ENCODE data around the gene CCM2L.

Gene CCM2L

GRCh38 chr20:32079655-32080109 is 69.4 kb downstream of the CCM2L start:
- no peaks in the 10 kb centered on the region for H3K27me3 ChIP-seq (ENCODE audit: insufficient read depth, insufficient read length)
- H3K4me3 ChIP-seq (ENCODE audit: insufficient read length, low read depth) = no peak overlapping the region
- TF ChIP-seq SUZ12 (IDR thresholded peaks at IDR 0.05; ENCODE audit: extremely low read depth, insufficient read depth, insufficient read length) (no peak), ZNF274 (IDR thresholded peaks at IDR 0.05; ENCODE audit: low read depth, low read length) (no peak), YY1 (IDR thresholded peaks at IDR 0.05; ENCODE audit: insufficient read depth, insufficient read length) (no peak)
- no peaks in the 10 kb centered on the region for H3K36me3 ChIP-seq (ENCODE audit: insufficient read depth, insufficient read length, low read length)
- H3K4me1 ChIP-seq (ENCODE audit: insufficient read depth, insufficient read length) = peaks cover 3% of the 10 kb centered on the region
- no peak overlapping the region for H3K9ac ChIP-seq (ENCODE audit: insufficient read length, low read depth)
- no peaks in the 10 kb centered on the region for H3K9me3 ChIP-seq (ENCODE audit: insufficient read depth, low read length)
- DNase-seq (ENCODE audit: low read depth, low spot score) = no peak

GRCh38 chr20:32080783-32081182 is 70.5 kb downstream of the CCM2L start:
- Histone ChIP-seq H3K36me3 (ENCODE audit: insufficient read depth, insufficient read length, low read length) (no peaks in the 10 kb centered on the region), H3K9me3 (ENCODE audit: insufficient read depth, low read length) (no peaks in the 10 kb centered on the region), H3K4me1 (ENCODE audit: insufficient read depth, insufficient read length) (peaks cover 3% of the 10 kb centered on the region), H3K4me3 (ENCODE audit: insufficient read length, low read depth) (no peak overlapping the region), H3K27me3 (ENCODE audit: insufficient read depth, insufficient read length) (no peaks in the 10 kb centered on the region), H3K9ac (ENCODE audit: insufficient read length, low read depth) (no peak overlapping the region)
- no peak for DNase-seq (ENCODE audit: low read depth, low spot score)
- TF ChIP-seq ZNF274 (IDR thresholded peaks at IDR 0.05; ENCODE audit: low read depth, low read length) (no peak), SUZ12 (IDR thresholded peaks at IDR 0.05; ENCODE audit: extremely low read depth, insufficient read depth, insufficient read length) (no peak), YY1 (IDR thresholded peaks at IDR 0.05; ENCODE audit: insufficient read depth, insufficient read length) (no peak)

Measured in NT2/D1 (cell line).